ENCODE measurements around the gene SLC4A2. TPM values are rescaled to one million over a fixed set of nuclear protein-coding genes. Genes with fewer than 3 reads are reported as not detected.

Gene SLC4A2
- total RNA-seq, 1 donor from 2014 or later = 137 TPM

DNA sequence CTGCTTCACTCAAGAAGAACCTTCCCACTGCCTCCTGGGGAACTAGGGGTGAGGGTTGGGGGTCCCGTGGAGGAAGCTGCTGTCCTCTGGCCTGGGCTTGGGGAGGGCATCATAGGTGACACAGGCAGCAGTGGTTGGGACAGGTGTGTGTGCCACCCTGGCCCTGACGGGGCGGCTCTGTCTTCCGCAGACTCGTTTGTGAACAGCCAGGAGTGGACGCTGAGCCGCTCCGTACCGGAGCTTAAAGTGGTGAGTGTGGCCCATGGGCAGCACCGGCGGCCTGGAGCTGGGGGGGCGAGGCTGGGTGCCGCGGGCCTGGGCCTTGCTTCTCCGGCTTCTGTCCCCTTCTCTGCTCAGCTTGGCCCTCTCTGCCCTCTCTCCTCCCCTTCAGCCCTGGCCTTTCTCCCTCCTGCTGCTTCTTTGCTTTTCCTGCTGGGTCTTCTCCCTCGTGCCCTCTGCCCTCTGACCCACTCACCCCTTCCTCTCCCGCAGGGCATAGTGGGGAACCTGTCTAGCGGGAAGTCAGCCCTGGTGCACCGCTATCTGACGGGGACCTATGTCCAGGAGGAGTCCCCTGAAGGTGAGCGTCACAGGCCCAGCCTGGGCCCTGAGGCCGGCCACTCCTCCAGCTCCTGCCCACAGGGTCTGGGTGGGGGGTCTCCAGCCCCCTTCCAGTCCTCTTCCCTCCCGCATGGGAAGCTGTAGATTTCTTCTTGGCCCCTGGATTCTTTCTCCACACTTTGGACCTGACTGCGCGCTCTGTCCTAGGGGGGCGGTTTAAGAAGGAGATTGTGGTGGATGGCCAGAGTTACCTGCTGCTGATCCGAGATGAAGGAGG lies 57.4 kb downstream of the SLC4A2 start:
- DNase-seq (ENCODE audit: low read depth) = no peak

DNA sequence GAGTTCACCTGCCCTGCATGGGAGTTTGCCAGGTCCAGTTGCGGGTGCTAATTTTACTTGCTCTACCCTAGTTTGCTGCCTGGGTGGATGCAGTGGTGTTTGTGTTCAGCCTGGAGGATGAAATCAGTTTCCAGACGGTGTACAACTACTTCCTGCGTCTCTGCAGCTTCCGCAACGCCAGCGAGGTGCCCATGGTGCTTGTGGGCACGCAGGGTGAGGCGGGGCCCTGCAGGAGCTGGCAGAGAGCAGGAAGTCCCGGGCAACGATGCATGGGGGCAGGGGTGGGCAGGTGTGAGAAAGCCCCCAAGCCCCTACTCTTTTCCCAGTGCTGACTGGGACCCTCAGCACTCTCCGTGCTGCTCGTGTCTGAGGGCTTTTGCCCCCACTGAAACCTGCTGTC lies 58.2 kb downstream of the SLC4A2 start:
- no peak for DNase-seq (ENCODE audit: low read depth)

DNA sequence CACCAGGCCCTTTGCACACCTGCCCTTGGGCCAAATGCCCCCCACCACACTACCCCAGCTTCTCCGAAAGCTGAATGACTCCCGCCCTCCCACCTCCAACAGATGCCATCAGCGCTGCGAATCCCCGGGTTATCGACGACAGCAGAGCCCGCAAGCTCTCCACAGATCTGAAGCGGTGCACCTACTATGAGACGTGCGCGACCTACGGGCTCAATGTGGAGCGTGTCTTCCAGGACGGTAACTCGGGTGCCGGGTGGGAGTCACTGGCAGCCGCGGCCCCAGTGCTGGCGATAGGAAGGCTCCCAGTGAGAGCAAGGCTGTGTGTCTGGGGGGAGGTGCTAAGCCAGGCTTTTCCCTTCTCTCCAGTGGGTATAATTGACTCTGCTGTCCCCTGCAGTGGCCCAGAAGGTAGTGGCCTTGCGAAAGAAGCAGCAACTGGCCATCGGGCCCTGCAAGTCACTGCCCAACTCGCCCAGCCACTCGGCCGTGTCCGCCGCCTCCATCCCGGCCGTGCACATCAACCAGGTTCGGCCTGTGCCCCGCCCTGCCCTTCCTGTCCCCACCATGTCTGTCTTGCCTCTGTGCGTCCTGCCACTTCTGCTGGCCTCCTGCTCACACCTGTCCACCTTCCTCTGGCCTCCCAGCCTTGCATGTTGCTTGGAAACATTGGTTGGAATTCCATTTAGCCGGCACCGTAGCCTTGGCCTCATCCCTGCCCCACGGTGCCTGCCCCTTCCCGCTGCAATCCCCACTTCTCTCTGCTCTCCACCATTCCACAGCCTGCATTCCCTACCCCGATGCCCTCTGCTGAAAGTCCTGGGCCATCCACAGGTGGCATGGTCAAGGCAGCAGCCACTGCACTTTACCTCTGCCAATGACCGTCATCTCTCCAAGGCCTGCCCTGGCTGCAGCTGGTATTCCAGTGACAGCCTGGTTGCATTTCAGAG lies 59.0 kb downstream of the SLC4A2 start:
- no peak for DNase-seq (ENCODE audit: low read depth)

DNA sequence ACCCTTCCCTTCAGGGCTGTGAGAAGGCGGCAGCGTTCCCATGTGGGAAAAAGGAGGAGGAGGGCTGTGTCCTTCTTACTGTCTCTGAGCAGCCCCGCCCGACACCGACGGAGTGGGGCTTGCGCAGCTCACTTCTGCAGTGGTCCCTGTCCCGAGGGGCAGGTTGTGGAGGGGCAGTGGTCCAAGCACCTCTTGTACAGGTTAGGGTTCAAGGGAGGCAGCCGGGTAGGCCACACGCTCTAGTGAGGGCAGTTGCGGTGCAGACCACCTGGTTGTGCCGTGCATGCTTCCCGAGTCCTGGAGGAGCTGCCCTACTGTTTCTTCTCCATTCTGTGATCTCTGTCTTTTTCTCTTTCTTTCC lies 59.6 kb downstream of the SLC4A2 start:
- no peak for DNase-seq (ENCODE audit: low read depth)

DNA sequence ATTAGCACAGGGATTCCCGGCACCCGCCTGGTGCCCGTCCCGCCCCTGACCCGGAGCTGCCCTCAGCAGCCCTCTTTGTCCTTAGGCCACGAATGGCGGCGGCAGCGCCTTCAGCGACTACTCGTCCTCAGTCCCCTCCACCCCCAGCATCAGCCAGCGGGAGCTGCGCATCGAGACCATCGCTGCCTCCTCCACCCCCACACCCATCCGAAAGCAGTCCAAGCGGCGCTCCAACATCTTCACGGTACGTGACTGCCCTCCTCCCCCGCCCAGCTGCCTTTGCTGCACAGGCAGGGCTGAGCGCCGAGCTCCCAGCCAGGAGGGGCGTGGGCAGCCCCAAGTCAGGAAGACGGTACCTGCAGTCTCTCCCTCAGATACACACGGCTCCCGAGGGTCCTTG lies 60.5 kb downstream of the SLC4A2 start:
- DNase-seq (ENCODE audit: low read depth) = no peak

DNA sequence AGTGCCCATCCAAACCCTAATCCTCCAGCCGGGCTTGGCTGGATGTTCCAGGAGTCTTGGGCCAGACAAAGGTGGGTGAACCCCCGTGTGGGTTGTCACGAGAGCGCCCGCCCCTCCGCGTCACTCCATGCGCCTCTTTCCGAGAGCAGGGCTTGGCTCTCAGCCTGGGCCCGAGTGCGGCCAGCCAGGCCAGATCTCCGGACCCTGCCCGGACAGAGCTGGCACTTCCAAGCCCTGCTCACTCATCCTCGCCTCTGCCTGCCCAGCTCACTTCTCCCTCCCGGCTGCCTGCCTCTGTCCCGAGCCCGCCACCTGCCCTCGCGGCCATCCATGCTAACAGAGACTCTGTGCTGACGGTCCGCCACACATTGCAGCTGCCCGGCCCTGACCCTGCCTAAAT lies 61.5 kb downstream of the SLC4A2 start:
- DNase-seq (ENCODE audit: low read depth) = no peak

DNA sequence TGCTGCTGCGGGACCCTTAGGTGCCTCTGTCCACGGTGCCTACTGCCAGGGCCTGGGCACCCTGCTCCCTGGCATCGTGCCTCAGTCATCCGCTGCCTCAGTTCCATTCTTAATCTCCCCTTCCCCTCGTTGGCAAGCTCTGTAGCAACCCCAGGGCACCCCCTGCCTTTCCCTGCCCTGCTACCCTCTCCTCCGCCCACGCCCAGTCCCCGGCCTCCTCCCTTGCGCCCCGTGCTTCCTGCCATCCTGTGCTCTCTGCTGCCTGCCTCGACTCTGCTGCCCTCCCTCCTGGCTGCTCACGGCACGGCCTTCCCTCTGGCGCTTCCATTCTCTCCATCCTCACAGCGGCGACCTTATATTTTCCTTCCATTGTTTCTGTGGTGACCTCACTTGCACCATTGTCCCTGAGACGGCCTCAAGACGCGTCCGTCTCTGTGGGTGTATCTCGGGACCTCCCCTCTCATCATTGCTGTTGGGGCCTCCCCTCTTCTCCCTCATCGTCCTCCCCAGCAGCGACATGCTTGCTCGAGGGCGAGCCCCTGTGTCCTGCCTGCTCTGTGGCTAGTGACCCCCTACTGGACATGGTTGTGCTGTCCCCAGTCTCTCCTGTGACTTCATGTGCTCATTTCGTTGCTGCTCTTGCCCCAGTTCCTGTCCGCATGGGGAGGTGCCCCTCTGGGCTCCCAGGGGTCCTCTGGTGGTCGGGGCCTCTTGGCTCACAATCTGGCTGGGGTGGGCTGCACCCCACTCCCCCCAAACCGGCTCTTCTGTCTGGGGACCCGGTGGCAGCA lies 62.2 kb downstream of the SLC4A2 start:
- no peak for DNase-seq (ENCODE audit: low read depth)

DNA sequence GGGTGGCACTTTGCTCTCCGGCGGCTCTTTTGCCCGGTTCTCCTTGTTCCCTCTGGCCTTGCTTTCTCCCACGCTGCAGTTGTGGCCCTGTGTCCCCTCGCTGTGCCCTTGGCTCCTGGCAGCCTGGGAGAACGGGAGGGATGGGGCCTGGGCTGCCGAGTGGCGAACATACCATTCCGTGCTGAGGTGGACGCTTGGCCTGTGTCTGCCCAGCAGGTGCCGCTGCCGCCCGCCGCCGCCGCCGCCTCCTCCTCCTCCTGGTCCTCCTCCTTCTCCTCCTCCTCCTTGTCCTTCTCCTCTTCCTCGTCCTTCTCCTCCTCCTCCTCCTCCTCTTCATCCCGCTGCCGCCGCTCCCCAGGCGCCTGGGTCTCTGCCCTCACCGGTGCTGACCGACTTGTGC lies 62.9 kb downstream of the SLC4A2 start:
- DNase-seq (ENCODE audit: low read depth) = no peak

DNA sequence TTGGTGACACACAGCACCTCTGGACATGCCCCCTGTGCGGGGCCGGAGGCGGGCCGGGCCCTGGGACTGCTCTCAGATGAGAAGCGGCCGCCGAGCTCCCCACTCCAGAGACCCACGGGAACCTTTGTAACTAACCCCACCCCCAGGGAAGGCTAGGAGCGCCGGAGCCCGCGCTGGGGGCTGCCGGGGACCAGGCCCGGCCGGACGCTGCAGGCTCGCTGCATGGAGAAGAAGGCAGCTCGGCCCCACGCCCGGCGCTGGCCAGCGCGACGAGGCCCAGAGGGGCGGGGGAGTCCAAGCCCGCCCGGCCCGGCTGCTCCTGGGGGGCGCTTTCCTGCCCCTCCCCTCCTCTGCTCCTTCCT lies 63.4 kb downstream of the SLC4A2 start:
- no peak for DNase-seq (ENCODE audit: low read depth)

DNA sequence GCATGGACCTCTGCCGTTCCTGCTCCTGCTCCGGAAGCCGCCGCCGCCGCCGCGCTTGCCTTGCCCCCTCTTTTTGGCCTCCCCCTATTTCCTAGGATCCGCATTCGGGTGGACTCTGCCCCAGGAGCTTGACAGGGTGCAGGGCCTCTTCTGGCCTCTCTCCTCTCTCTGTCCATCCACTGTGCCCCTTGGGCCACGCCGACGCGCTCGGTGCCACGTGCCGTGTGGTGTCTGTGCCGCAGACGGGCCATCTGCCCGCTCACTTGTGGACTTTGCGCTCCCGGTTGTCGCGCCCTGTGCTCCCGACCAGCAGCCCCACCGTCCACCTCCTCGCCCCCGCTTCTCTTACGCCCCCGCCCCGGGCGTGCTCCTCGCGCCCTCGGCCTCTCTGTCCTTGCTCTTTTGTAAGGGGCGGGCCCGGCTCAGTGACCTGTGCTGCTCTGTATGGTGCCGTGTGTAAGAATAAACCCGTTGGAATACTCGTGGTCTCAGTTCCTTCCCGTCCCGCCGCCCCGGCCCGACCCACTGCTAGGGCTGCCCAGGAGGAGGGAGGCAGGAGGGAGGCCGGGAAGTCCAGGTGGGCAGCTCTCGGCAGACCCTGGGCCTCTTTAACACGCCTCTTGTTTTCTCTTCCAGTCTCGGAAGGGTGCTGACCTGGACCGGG lies 63.9 kb downstream of the SLC4A2 start:
- no peak for DNase-seq (ENCODE audit: low read depth)

DNA sequence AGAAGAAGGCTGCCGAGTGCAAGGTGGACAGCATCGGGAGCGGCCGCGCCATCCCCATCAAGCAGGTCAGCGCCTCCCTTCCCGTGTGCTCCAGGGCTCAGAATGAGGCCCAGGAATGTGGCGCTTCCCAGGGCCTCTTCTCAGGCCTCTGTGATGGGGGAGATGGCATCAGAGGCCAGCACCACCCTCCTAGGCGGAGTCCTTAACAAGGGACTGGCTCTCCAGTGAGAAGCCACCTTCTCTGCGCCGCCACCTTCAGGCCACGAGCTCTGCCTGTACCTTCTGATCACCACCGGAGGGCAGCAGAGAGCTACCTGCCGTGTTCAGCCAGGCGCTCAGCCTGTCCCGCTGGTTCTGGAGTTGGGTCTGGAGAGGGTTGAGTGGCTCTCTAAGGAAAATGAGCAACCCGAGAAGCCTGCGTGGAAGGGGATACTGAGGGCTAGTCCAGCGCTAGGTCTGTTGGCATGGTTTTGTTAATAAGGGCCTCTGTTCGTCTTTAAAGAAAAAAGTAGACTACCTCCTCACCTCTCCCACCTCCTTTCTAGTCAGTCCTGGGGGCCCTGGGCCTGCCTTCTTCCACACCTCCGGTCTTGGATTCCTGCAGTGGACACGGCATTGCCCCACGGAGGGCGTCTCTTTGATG lies 64.6 kb downstream of the SLC4A2 start:
- peak; percentile 57 for DNase-seq (ENCODE audit: low read depth)

DNA sequence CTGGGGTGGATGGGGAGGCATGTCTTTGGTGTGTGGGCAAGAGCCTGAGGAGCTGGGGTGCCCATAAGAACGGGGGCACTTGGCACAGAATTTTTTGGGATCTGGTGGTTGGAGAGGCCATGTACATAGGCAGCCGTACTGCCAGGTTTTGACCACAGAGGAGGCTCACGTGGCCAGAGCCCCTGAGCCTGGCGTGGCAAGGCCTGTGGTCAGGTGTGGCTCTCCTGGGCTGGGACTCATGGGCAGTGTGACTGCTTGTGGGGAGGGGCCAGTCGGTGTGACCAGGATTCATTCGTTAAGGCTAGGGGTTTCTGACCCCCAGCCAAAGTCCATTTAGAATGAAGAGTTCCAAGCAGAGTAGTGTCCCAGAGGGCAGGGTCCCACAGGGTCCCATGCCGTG lies 65.1 kb downstream of the SLC4A2 start:
- no peak for DNase-seq (ENCODE audit: low read depth)

DNA sequence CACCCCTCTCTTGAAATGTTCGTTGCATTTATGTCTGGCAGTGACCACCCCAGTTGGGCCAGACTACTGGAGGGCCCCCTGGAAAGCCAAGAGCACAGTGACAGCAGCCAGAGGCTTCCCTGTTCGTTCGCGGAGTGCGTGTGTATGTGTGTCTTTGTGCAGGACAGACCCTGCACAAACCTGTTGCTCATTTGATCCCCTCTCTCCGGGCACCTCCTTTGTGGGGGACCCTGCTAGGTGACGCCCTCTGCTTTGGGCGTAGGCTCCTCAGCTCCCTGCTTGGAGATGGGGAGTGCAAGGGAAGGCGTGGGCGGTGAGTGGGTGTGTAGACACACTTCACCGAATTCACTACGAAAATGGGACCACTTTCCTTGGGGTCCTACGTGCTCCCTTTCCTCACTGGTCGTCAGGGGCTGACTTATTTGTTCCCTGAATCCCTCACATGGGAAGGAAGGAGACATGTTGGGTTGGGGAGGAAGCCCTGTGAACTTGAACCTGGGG lies 65.6 kb downstream of the SLC4A2 start:
- no peak for DNase-seq (ENCODE audit: low read depth)

DNA sequence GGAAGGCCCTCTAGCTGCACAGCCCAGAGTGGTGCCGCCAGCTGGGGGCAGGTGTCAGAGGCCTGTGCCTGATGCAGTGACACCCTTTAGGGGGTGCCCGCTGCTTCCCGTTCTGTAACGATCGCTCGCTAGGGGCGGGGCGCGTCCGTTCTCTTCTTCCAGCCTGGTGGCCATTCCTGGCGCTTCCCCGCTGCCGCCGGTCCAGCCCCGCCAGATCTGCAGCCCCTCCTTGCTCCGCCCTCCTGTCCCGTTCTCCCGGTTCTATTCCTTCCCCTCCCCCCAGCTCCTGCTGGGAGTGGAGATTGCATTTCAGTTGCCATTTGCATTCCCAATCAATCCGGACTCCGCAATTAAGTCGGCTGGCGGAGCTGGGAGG lies 66.1 kb downstream of the SLC4A2 start:
- no peak for DNase-seq (ENCODE audit: low read depth)

DNA sequence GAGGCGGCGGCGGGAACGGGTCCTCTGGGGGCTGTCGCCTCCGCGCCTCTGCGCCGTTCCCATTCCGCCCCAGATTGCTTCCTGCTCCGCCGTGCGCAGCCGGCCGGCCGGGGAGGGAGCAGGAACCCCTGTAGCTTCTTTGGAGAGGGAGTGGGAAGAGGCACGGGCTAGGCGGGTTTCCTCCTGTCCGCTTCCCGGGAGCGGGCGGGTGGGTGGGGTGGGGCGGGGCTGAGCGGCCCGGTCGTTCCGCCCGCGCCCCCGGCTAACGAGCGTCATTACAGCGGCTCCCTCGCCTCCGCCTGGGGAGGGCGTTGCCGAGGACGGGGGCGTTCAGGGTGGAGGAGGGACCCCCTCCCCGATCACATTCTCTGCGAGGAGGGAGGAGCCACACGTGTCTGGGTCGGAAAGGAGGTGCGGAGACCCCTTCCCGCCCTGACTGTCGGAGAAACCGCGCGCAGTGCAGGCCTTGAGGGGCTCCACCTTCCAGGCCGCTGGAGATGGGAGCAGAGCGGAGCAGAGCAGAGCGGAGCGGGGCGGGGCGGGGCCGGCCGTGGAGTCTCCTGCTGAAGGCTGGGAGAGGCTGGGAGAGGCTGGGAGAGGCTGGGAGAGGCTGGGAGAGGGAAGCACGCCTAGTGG lies 66.6 kb downstream of the SLC4A2 start:
- DNase-seq (ENCODE audit: low read depth) = no peak

Other genes with a start within 250 kb of the SLC4A2 start
- 6.1 and 6.4 TPM in 2 replicates for gene AOC1, start 207.1 kb upstream of the SLC4A2 start, total RNA-seq
- gene KCNH2, start 81.3 kb upstream of the SLC4A2 start, total RNA-seq = 1.2 and 2.3 TPM in 2 replicates
- gene NOS3, start 68.6 kb upstream of the SLC4A2 start, total RNA-seq = 0.15 and 0.35 TPM in 2 replicates
- gene ATG9B, start 35.1 kb upstream of the SLC4A2 start, total RNA-seq = 0.10 TPM in 1 of 2 replicates, not detected in the other
- gene ABCB8, start 31.1 kb upstream of the SLC4A2 start, total RNA-seq = 31.0 and 43.4 TPM in 2 replicates
- gene ASIC3, start 11.1 kb upstream of the SLC4A2 start, total RNA-seq = 0.15 TPM in 1 of 2 replicates, not detected in the other
- gene CDK5, start 1.7 kb upstream of the SLC4A2 start, total RNA-seq = 14.8 and 16.8 TPM in 2 replicates
- gene FASTK, start 21.2 kb downstream of the SLC4A2 start, total RNA-seq = 59.3 and 63.7 TPM in 2 replicates
- gene TMUB1, start 23.9 kb downstream of the SLC4A2 start, total RNA-seq = 34.9 and 41.5 TPM in 2 replicates
- gene AGAP3, start 26.9 kb downstream of the SLC4A2 start, total RNA-seq = 36.3 and 41.2 TPM in 2 replicates
- not detected in 2 replicates for gene GBX1, start 108.1 kb downstream of the SLC4A2 start, total RNA-seq
- gene ASB10, start 127.7 kb downstream of the SLC4A2 start, total RNA-seq = not detected in 2 replicates
- gene H2BK1, start 150.9 kb downstream of the SLC4A2 start, total RNA-seq = not detected in 2 replicates
- 80.6 and 82.7 TPM in 2 replicates for gene ABCF2, start 167.6 kb downstream of the SLC4A2 start, total RNA-seq
- gene CHPF2, start 172.9 kb downstream of the SLC4A2 start, total RNA-seq = 49.1 and 65.9 TPM in 2 replicates
- 3.8 and 15.0 TPM in 2 replicates for gene SMARCD3, start 189.1 kb downstream of the SLC4A2 start, total RNA-seq

Measured in renal cortical epithelial cell (primary cell).